ENCODE data around the gene FLT3. TPM values are rescaled to one million over a fixed set of nuclear protein-coding genes. Genes with fewer than 3 reads are reported as not detected.

The FLT3 gene
- total RNA-seq, 3 donors from 2014 or later, result 0.98 to 1.4 (median 1.3) TPM

DNA sequence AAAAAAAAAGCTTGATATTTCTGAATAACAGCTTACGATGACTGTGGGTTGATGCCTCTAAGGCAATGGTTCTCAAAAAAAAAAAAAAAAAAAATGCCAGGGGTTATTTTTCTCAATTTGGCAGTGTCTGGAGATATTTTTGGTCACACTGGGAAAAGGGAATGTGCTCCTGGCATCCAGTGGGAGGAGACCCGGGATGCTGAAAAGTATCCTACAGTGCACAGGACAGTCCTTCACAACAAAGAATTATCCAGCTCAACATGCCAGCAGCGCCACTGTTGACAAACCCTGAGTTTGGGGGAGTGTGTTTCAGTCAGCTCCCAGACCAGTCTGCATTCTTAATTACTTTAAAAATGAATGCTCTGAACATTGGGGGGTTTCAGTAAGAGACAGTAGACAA lies 54.5 kb downstream of the FLT3 start:
- DNase-seq (ENCODE audit: low spot score in 2 of 2), result no peak
- no peak overlapping the region for H3K4me3 ChIP-seq
- intact Hi-C loops (cut with DNase I; ENCODE audit: low total_unique reads), result no loop called here

DNA sequence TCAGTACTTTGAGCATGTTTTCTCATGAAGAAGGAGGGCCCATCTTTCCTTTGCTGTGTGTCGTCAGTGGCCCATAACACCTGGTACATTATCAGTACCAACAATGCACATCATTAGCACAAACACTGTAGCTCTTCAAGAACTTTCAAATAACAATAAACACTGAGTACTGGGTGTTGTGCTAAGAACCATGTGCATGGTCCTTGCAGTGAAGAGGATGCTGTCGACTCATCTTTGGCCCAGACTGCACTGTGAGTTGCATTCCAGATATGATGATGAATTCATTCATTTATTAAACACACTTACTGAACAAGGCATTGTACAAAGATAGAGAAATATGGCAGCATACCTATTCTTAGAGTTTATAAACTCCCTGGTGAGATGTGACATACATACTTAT lies 55.8 kb downstream of the FLT3 start:
- H3K4me1 ChIP-seq, result no peaks in the 10 kb centered on the region
- no peak overlapping the region for H3K4me3 ChIP-seq
- TF ChIP-seq POLR2AphosphoS5 (IDR thresholded peaks at IDR 0.05) (no peak), CTCF (IDR thresholded peaks at IDR 0.05) (no peak), POLR2A (IDR thresholded peaks at IDR 0.05) (no peak)
- intact Hi-C loops (cut with DNase I; ENCODE audit: low total_unique reads), result no loop called here
- no peak overlapping the region for H3K27ac ChIP-seq
- H3K27me3 ChIP-seq, result no peaks in the 10 kb centered on the region
- DNase-seq (ENCODE audit: low spot score in 2 of 2), result no peak
- no peaks in the 10 kb centered on the region for H3K36me3 ChIP-seq
- H3K9me3 ChIP-seq, result no peaks in the 10 kb centered on the region

More for the DNA sequence above, 54.5 kb downstream of the FLT3 start:
- Histone ChIP-seq H3K27me3 (no peaks in the 10 kb centered on the region), H3K9me3 (no peaks in the 10 kb centered on the region), H3K36me3 (no peaks in the 10 kb centered on the region), H3K4me1 (no peaks in the 10 kb centered on the region), H3K27ac (no peak overlapping the region)
- TF ChIP-seq POLR2AphosphoS5 (IDR thresholded peaks at IDR 0.05) (no peak), POLR2A (IDR thresholded peaks at IDR 0.05) (no peak), CTCF (IDR thresholded peaks at IDR 0.05) (no peak)

DNA sequence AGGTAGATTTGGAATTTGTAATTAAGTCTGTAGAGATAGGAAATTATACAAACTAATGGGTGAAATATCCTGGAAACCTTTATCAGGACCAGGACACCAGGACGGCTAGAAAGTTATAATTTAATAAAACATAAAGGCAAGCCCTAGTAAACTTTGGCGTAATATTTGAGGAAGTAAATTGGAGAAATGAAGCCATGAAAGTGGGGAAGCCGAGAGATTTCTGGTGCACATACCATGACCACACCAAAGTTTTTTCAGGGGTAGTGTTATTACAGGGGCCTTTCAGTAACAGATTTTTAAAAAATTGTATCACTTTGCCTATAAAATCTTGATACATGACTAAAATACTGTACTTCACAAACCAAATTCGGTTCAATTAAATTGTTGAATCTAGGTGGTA lies 57.2 kb downstream of the FLT3 start:
- Histone ChIP-seq H3K4me3 (no peak overlapping the region), H3K9me3 (no peaks in the 10 kb centered on the region), H3K4me1 (no peaks in the 10 kb centered on the region), H3K36me3 (no peaks in the 10 kb centered on the region), H3K27ac (no peak overlapping the region), H3K27me3 (no peaks in the 10 kb centered on the region)
- intact Hi-C loops (cut with DNase I; ENCODE audit: low total_unique reads), result no loop called here
- DNase-seq (ENCODE audit: low spot score in 2 of 2), result no peak
- TF ChIP-seq POLR2AphosphoS5 (IDR thresholded peaks at IDR 0.05), result no peak
- TF ChIP-seq CTCF (IDR thresholded peaks at IDR 0.05), result no peak
- no peak for TF ChIP-seq POLR2A (IDR thresholded peaks at IDR 0.05)

DNA sequence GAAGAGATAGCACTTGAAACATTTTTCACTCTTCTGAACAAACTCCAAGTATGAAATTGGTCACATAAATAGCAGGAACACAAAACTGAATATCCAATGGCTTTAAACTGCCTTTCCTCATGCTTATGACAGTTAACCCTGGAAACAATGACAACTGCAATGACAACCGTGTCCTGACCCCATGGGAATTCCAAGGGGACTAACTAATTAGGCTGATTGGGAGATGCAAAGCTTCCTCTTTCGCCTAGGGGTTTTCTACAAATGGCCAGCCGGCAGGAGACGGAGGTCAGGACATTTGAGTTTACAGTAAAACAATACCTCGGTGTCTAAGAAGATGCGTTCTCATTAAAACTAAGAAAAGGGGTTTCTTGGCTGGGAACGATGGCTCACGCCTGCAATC lies 58.9 kb downstream of the FLT3 start:
- Histone ChIP-seq H3K4me1 (no peaks in the 10 kb centered on the region), H3K4me3 (no peak overlapping the region), H3K9me3 (no peaks in the 10 kb centered on the region), H3K36me3 (no peaks in the 10 kb centered on the region), H3K27ac (no peak overlapping the region), H3K27me3 (no peaks in the 10 kb centered on the region)
- intact Hi-C loops (cut with DNase I; ENCODE audit: low total_unique reads), result no loop called here
- TF ChIP-seq POLR2AphosphoS5 (IDR thresholded peaks at IDR 0.05), result no peak
- TF ChIP-seq CTCF (IDR thresholded peaks at IDR 0.05), result no peak
- TF ChIP-seq POLR2A (IDR thresholded peaks at IDR 0.05), result no peak
- DNase-seq (ENCODE audit: low spot score in 2 of 2), result no peak

GRCh38 chr13:28041031-28041461 lies 59.3 kb downstream of the FLT3 start:
- H3K4me3 ChIP-seq, result no peak overlapping the region
- TF ChIP-seq CTCF (IDR thresholded peaks at IDR 0.05), result no peak
- TF ChIP-seq POLR2AphosphoS5 (IDR thresholded peaks at IDR 0.05), result no peak
- TF ChIP-seq POLR2A (IDR thresholded peaks at IDR 0.05), result no peak
- DNase-seq (ENCODE audit: low spot score in 2 of 2), result no peak
- intact Hi-C loops (cut with DNase I; ENCODE audit: low total_unique reads), result no loop called here
- H3K27ac ChIP-seq, result no peak overlapping the region
- no peaks in the 10 kb centered on the region for H3K36me3 ChIP-seq
- H3K4me1 ChIP-seq, result no peaks in the 10 kb centered on the region
- no peaks in the 10 kb centered on the region for H3K9me3 ChIP-seq
- H3K27me3 ChIP-seq, result no peaks in the 10 kb centered on the region
